HepG2 (cell line): ENCODE results near the gene ARHGAP26.

Experiments used
- EP300 ChIP-seq, 3 experiments: sonication (generic) in 1 of 3; formaldehyde crosslinking in 1 of 3; IDR thresholded peaks; 2 replicates each; pipeline versions ENCODE4 v1.5.1 to v1.6.1; 2011 to 2020; ENCODE audit warnings: low read depth in 2 of 3, low read length in 2 of 3, borderline replicate concordance in 1 of 3, improper control_type of control experiment in 1 of 3, mild to moderate bottlenecking in 1 of 3, missing genetic modification reagents in 1 of 3, moderate library complexity in 1 of 3
- EZH2 ChIP-seq: conservative IDR thresholded peaks from 2 replicates; pipeline ENCODE4 v1.6.1; 2012; ENCODE audit warnings: mild to moderate bottlenecking, low read depth, low read length, moderate library complexity
- IKZF1 ChIP-seq: fragments of 450-650 bp; IDR thresholded peaks from 2 replicates; pipeline ENCODE4 v1.7.1; 2016
- MAFK ChIP-seq, 2 experiments: IDR thresholded peaks in 1 of 2; conservative IDR thresholded peaks in 1 of 2; 2 replicates each; pipeline ENCODE4 v1.6.1; 2011; ENCODE audit warnings: improper control_type of control experiment in 2 of 2, low read length in 2 of 2
- MED13 ChIP-seq: sonication (generic); formaldehyde crosslinking; IDR thresholded peaks from 2 replicates; pipeline ENCODE4 v1.5.0; 2020; ENCODE audit warnings: missing genetic modification reagents
- MYC ChIP-seq: sonication (generic); formaldehyde crosslinking; IDR thresholded peaks from 2 replicates; pipeline ENCODE4 v1.9.0; 2021; ENCODE audit warnings: missing genetic modification reagents, borderline replicate concordance
- POLR2A ChIP-seq, 2 experiments: IDR thresholded peaks; 2 replicates each; pipeline ENCODE4 v1.6.1; 2011; ENCODE audit warnings: low read depth in 2 of 2, low read length in 2 of 2, mild to moderate bottlenecking in 1 of 2, moderate library complexity in 1 of 2; ENCODE audit not compliant: insufficient read depth in 1 of 2
- POLR2AphosphoS5 ChIP-seq: IDR thresholded peaks from 2 replicates; pipeline ENCODE4 v1.6.1; 2012; ENCODE audit warnings: low read depth, low read length
- RBM22 ChIP-seq: fragments of 200-400 bp; formaldehyde crosslinking; optimal IDR thresholded peaks from 2 replicates; pipeline ENCODE3; 2017; ENCODE audit warnings: mild to moderate bottlenecking, low read length, moderate library complexity
- RFX1 ChIP-seq: fragments of 450-650 bp; IDR thresholded peaks from 2 replicates; pipeline ENCODE4 v1.6.1; 2017
- TARDBP ChIP-seq: sonication (generic); formaldehyde crosslinking; IDR thresholded peaks from 2 replicates; pipeline ENCODE4 v1.8.0; 2022; ENCODE audit warnings: mild to moderate bottlenecking, missing genetic modification reagents
- ZNF549 ChIP-seq: sonication (generic); formaldehyde crosslinking; IDR thresholded peaks from 2 replicates; pipeline ENCODE4 v1.5.0; 2020; ENCODE audit warnings: missing genetic modification reagents
- TF ChIP-seq, protein P1 (sequence below): sonication (generic); formaldehyde crosslinking; conservative IDR thresholded peaks from 2 replicates; pipeline ENCODE4 v1.8.0; 2022; ENCODE audit warnings: missing genetic modification reagents
- TF ChIP-seq, protein P2 (sequence below): sonication (generic); formaldehyde crosslinking; IDR thresholded peaks from 2 replicates; pipeline ENCODE4 v1.5.0; 2020; ENCODE audit warnings: mild to moderate bottlenecking, missing genetic modification reagents, moderate library complexity

GRCh38 chr5:143212261-143212660 lies 442.1 kb downstream of the ARHGAP26 start:
- TF ChIP-seq TARDBP (no peak), RBM22 (no peak), MED13 (CRISPR knock-in tag) (no peak), POLR2A (IDR thresholded peaks at IDR 0.05; ENCODE audit: insufficient read depth in 1 of 2, low read depth in 2 of 2, low read length in 2 of 2) (no peak), IKZF1 (no peak), POLR2AphosphoS5 (no peak), EZH2 (no peak), ZNF549 (CRISPR knock-in tag) (no peak), EP300 (IDR thresholded peaks at IDR 0.05; ENCODE audit: low read depth in 2 of 2, low read length in 2 of 2) (no peak), EP300 (CRISPR knock-in tag; IDR thresholded peaks at IDR 0.05; ENCODE audit: borderline replicate concordance) (no peak), MAFK (conservative IDR thresholded peaks at IDR 0.05 in 1 of 2, IDR thresholded peaks at IDR 0.05 in 1 of 2; ENCODE audit: low read length in 2 of 2) (no peak), MYC (CRISPR knock-in tag) (no peak), RFX1 (no peak)
- TF ChIP-seq, protein P1, sequence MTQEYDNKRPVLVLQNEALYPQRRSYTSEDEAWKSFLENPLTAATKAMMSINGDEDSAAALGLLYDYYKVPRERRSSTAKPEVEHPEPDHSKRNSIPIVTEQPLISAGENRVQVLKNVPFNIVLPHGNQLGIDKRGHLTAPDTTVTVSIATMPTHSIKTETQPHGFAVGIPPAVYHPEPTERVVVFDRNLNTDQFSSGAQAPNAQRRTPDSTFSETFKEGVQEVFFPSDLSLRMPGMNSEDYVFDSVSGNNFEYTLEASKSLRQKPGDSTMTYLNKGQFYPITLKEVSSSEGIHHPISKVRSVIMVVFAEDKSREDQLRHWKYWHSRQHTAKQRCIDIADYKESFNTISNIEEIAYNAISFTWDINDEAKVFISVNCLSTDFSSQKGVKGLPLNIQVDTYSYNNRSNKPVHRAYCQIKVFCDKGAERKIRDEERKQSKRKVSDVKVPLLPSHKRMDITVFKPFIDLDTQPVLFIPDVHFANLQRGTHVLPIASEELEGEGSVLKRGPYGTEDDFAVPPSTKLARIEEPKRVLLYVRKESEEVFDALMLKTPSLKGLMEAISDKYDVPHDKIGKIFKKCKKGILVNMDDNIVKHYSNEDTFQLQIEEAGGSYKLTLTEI: no peak
- TF ChIP-seq, protein P2, sequence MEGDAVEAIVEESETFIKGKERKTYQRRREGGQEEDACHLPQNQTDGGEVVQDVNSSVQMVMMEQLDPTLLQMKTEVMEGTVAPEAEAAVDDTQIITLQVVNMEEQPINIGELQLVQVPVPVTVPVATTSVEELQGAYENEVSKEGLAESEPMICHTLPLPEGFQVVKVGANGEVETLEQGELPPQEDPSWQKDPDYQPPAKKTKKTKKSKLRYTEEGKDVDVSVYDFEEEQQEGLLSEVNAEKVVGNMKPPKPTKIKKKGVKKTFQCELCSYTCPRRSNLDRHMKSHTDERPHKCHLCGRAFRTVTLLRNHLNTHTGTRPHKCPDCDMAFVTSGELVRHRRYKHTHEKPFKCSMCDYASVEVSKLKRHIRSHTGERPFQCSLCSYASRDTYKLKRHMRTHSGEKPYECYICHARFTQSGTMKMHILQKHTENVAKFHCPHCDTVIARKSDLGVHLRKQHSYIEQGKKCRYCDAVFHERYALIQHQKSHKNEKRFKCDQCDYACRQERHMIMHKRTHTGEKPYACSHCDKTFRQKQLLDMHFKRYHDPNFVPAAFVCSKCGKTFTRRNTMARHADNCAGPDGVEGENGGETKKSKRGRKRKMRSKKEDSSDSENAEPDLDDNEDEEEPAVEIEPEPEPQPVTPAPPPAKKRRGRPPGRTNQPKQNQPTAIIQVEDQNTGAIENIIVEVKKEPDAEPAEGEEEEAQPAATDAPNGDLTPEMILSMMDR: no peak
